GM20431 (cell line): Measurements from ENCODE around the gene SHLD2.
"Not testable (repeated sequence)": the region's sequence is repeated elsewhere in the genome, so short reads cannot be mapped to it uniquely, and the experiment has no call there.

Source experiments
- in situ Hi-C: fragments of 300-500 bp; cut with MseI, MboI; formaldehyde crosslinking; loops from one replicate; pipeline ENCODE4 v1.15.0; 2020; ENCODE audit warnings: low sequenced_read_pairs; ENCODE audit not compliant: unreplicated experiment

SHLD2 gene

GRCh38 chr10:87082219-87082618 is 12.8 kb upstream of the SHLD2 start:
- in situ Hi-C loops = not testable (repeated sequence)

- in situ Hi-C loops = not testable (repeated sequence)
Observed at GRCh38 chr10:87083576-87084290, 11.3 kb upstream of the SHLD2 start.

DNA sequence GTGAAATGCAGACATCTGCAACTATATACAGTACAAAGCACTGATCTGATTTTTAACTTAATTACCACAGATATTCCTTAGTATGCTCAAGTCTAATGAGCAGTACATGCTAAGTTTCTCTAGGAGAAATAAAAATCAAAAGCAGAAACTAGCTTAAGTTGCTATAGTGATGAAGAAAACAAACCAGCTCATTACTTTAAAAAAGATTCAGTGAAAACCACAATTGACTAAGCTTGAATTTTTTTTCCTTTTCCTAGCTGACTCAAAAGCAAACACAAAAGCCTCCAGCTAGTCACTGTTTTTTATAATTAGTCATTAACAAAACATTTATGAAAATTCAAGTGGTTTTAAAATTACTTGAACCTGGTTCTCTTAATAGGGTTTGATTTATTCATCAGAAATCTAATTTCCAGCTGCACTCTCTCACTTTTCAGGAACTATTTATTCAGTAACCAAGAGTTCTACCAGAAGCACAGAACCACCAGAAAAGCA is 10.7 kb upstream of the SHLD2 start:
- in situ Hi-C loops = not testable (repeated sequence)

- in situ Hi-C loops = no loop called here
Observed at GRCh38 chr10:87085537-87085936, 9.5 kb upstream of the SHLD2 start.

GRCh38 chr10:87089746-87090145 is 5.3 kb upstream of the SHLD2 start:
- in situ Hi-C loops = no loop called here

GRCh38 chr10:87090779-87091178 is 4.2 kb upstream of the SHLD2 start:
- in situ Hi-C loops = no loop called here

DNA sequence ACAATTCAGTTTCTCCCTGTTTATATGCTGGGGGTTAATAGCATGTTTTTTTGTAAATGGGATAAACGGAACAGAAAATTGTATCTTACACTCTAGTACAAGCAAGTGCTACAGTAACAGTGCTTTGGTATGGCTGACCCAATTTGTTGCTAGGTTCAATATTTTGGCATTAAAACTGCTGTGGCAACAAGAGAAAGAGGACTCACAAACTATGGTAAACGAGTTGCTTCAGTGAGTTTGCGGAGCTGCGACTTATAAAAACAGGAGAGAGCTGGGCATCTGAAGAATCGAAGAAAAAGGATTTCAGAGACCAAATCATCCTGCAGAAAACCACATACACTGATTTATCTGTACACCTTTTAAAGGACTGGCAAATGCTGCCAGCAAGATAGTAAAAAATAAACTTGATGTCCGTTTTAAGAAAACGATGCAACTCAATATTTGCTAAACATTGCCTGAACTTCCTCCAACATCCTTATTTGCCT is 2.6 kb upstream of the SHLD2 start:
- in situ Hi-C loops = no loop called here

DNA sequence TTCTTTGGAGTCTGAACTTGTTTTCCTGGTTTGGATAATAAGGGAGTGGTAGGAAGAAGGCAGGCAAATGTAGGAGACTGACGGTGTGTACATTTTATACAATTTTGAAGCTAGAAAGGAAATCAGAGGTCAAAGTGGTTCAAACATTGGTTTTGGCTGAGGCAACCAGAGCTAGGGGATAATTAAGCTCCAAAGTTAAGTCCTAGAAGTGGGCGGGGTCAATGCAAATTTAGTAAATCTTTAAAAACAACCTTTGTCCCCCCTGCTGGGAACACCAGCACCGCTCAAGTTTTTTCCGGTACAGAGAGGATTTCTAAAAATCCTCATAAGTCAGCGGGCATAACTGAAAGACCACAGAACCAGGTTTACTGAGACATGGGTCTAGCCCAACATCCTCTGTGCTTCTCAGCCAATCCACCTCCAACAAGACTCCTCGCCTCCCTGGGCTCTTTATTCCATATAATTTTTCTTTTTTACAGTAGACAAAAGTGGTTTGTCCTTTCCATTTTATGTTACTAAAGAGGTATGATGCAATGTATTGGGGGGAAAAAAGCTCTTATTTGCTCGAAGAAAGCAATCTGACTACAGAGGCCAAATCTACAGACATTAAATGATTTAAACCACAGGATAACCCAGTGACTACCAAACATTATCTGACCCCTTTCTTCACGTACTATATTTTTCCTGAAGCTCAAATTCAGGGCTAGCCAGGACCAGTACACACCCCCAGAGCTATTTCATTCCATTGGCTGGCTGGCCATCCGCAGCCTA is 2.0 kb upstream of the SHLD2 start:
- in situ Hi-C loops = no loop called here

GRCh38 chr10:87093632-87094372 is 1.2 kb upstream of the SHLD2 start:
- in situ Hi-C loops = no loop called here

- in situ Hi-C loops = no loop called here
Observed at GRCh38 chr10:87095236-87095945, 385 bp downstream of the SHLD2 start.

DNA sequence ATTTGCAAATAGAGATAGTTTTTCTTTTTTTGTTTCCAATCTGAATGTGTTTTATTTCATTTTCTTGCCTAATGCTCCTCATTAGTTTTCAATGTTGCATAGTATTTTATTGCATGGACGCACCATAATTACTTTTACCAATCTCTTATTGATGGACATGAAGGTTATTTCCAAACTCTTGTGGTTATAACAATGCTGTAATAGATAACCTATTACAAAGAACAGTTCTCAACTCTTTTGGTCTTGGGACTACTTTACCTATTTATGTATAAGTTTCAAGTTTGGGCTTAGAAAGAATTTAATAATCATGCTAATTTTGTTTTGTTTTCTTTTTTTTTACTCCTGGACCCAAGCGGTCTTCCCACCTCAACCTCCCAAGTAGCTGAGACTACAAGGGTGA is 7.0 kb downstream of the SHLD2 start:
- in situ Hi-C loops = no loop called here

- in situ Hi-C loops = not testable (repeated sequence)
Observed at GRCh38 chr10:87104727-87105126, 9.7 kb downstream of the SHLD2 start.

GRCh38 chr10:87105446-87106124 is 10.6 kb downstream of the SHLD2 start:
- in situ Hi-C loops = no loop called here

- in situ Hi-C loops = not testable (repeated sequence)
Observed at GRCh38 chr10:87118122-87118521, 23.1 kb downstream of the SHLD2 start.

- in situ Hi-C loops = not testable (repeated sequence)
Observed at GRCh38 chr10:87119029-87119428, 24.0 kb downstream of the SHLD2 start.

- in situ Hi-C loops = not testable (repeated sequence)
Observed at GRCh38 chr10:87123351-87123750, 28.3 kb downstream of the SHLD2 start.

- in situ Hi-C loops = not testable (repeated sequence)
Observed at GRCh38 chr10:87127048-87127447, 32.0 kb downstream of the SHLD2 start.

DNA sequence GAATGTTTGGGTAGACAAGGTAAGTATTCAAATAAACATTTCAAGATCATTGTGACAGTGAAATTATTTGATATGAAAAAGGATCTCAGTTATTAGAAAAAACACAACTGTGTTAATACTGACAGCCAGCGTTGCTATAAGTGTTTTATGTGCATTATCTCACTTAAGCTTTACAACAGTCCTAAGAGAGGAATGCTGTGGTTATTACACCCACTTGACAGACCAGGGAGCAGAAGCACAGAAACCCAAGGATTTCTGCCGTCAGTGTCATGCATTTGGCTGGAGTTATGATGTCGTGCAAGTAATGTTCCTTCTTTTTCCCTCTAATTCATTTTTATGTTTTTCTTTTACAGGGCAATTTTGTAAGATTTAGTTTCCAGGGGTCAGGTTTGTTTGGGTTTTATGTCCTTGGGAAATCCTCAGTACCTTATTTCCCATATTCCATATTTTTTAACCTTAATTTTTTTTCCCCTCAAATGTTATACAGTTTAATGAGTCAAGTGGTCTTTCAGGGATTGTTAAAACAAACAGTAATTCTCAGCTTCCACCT is 32.7 kb downstream of the SHLD2 start:
- in situ Hi-C loops = not testable (repeated sequence)

DNA sequence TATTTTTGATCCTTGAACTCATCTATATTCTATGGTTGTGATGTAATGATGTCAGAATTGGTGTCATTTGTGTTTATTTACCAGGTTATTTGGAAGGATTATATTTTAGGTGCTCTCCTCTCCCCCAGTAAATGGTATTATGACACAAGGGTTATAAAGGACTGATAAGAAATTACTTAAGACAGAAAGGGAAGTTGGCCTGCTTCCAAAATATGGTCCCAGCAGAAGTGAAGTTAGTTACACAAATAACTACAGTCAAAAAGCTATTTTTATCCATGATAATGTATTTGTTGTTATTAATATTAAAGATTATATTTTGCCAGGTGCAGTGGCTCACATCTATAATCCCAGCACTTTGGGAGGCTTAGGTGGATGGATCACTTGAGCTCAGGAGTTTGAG is 37.2 kb downstream of the SHLD2 start:
- in situ Hi-C loops = not testable (repeated sequence)
